HK-2 (cell line): ENCODE data around the gene HEPACAM.

Source experiments
- DNase-seq: peaks from one replicate; pipeline ENCODE4 v3.0.0-alpha.2; 2018; ENCODE audit not compliant: unreplicated experiment

HEPACAM gene

GRCh38 chr11:124943254-124943616, 7.4 kb upstream of the HEPACAM start:
- DNase-seq = no peak

GRCh38 chr11:124942466-124943253, 6.8 kb upstream of the HEPACAM start:
- DNase-seq = no peak

- no peak for DNase-seq
These were observed 5.9 kb upstream of the HEPACAM start for GRCh38 chr11:124941703-124942102.

DNA sequence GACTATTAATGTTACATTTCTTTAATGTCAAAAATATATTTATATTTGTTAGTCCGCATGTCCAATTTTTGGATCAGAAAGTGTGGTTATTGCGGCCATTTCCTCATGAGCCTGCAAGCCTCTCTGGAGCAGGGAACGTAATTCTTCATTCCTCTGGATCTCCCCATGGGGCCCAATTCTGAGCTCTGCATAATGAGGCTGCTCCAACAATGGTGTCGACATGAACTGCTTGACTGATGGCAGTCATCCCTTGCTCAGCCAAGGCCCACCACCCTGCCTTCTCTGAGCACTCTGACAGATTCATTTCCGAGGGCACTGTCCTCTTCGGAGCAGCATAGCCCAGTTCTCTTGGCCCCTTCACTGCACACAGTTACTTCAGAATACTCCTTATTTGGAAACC, 3.1 kb upstream of the HEPACAM start:
- no peak for DNase-seq

GRCh38 chr11:124938206-124938765, 2.4 kb upstream of the HEPACAM start:
- no peak for DNase-seq

DNA sequence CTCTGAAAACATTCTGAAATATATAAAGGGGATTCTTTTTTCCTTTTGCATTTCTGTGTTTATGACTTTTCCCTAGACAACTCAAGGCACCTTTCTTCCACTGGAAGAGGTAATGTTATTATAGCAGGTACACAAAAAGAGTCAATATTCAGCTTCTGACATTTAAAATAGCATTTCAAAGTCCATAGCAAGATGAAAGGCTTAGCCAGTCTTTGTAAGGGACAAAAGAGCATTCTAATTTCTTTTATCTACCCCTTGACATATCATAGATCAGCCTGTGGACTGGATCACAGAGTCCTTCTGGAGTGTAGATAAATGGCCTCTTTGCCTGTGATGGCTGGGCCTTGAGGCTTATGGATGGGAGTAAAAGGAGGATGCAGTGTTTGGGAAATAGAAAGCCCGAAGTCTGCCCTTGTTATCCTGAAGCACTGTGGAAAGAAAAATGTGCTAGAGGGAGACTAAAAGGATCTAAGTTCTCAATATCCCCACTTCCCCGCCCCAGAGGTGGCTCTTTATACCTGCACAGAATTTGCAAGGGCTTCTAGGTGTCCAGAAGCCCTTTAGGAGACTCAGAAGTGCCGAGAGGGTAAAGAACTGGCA, 1.6 kb upstream of the HEPACAM start:
- no peak for DNase-seq

DNA sequence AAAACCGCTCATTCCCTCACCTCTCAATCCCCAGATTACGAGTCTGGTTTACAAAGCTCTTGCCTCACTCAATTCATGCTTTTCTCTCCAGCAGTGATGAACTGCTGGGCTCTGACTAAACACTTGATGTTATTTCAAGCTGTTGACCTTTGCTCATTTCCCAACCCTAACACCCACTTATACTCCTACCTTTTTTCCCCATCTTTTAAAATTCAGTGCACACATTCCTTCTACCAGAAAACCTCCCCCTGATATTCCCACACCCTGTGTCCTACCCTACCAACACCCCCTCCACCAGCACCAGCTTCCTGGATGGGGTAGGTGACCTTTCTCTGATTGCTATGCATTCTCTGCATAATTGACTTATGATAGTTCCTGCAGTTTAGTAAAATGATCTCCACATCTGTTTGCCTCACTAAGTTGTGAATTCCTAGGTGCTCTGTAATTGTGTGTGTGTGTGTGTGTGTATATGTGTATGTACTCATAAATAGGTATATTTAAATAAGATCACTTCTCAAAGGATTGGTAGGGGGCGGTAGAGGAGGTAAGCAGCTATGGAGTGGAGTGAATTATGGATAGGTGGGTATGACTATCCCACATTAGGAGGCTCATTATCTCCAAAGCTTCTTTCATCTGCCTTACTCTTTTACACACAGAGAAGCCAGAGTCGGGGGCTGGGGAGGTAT, 842 bp downstream of the HEPACAM start:
- no peak for DNase-seq

- no peak for DNase-seq
These were observed 5.0 kb downstream of the HEPACAM start for GRCh38 chr11:124930799-124931198.

DNA sequence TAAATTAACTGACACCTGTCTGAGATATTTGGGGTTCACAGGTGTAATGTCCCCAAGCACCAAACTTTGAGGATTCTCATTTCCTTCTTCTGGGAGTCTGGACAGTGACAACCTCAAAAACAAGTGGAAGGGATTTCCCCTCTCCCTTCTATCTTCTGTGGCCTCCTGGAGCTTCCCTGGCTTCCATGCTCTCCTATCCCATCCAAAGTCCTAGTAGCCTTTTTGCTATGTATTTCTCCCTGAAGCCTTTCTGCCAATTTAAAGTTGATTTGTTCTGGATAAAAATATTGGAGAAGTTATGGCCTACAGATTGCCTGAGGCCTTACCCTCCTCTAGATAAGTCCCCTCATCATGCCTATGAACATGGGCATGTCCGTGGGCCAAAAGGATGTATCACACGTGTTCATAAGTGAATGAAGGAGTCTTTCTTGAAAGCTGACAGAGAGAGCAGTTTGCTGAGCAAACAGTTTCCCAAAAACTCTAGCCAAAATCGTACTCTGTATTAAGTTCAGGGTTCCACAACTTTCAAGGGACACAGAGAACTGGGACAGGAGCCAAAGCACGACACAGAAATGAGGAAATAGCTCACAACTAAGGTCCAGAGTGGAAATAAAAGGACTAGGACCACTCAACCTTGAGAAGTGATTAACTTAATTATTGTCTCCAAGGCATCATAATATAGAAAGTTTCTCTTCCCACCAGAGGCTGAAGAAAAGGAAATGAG, 6.7 kb downstream of the HEPACAM start:
- no peak for DNase-seq

DNA sequence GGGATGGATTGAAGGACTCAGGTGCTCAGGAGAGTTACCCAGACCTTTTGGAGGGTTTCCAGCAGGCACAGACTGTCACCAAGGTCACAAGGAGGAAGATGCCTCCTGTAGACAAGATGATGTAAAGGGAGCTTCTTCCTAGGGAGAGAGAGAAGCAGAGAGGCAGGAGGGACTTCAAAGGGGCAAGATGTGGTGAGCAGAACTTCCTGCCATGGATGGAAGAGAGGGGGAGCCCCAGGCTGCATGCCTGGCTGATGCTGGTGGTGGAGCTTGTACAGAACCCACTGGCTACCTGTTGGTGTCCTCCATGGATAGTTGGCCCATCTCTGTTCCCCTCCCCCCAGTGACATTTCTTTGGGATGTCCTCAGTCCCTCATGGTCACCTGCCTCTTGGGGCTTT, 12.6 kb downstream of the HEPACAM start:
- no peak for DNase-seq

DNA sequence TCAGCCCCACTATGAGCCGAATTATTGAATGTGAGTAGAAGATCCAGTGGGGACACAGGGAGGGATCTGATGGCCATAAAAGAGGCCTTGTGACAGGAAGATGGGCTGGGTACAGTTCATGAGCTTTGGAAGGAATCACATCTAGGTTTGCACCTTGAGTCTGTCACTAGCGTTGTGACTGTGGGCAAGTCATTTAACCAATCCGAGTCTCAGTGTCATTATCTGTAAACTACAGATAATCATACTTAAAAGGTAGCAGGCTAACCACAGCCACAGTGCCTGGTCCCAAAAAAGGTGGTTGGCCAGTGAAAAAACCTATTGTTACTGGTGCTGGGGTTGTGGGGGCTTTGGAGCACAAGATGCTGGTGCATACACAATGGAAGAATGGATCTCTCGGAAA, 13.0 kb downstream of the HEPACAM start:
- no peak for DNase-seq

GRCh38 chr11:124920870-124921609, 14.8 kb downstream of the HEPACAM start:
- peak; percentile 88 for DNase-seq

GRCh38 chr11:124920356-124920755, 15.5 kb downstream of the HEPACAM start:
- no peak for DNase-seq

DNA sequence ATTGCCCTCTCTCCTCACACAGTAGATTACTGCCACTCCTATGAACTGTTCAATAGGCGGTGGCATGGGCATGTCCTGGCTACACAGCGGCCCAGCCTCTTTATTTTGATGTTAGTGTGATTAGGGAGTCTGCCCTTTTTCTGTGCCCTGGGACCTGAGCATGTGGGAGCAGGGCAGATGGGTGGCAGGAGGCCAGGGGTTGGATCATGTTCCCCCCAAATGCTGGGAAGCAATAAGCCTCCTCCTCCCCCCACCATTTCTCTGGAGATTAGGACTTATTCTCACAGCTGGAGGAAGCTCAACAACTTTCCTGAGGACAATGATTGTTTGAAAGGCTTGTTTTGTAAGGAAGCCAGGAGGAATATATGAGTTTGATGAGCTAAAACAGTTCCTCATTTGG, 15.9 kb downstream of the HEPACAM start:
- no peak for DNase-seq

DNA sequence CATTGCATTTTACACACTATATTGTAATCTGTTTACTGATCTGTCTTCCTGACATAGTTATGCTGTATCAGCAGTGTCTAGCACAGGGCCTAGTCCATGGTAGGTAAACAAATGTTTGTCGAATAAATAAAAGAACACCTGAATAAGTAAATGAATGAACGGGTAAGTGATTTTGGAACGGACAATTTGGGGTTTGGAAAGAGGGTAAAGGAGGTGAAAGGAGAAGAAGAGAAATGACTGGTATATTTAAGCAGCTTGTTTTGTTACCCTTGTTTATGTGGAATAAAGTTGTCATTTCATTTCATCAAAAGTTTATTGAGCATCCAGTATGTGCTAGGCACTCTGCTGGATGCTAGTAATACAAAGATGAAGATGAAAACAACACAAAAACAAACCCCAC, 16.9 kb downstream of the HEPACAM start, which contains the start of gene HEPN1:
HEPN1 (plus strand) TSS at position 301 of the 400 bp plus-strand sequence.
- DNase-seq = no peak

DNA sequence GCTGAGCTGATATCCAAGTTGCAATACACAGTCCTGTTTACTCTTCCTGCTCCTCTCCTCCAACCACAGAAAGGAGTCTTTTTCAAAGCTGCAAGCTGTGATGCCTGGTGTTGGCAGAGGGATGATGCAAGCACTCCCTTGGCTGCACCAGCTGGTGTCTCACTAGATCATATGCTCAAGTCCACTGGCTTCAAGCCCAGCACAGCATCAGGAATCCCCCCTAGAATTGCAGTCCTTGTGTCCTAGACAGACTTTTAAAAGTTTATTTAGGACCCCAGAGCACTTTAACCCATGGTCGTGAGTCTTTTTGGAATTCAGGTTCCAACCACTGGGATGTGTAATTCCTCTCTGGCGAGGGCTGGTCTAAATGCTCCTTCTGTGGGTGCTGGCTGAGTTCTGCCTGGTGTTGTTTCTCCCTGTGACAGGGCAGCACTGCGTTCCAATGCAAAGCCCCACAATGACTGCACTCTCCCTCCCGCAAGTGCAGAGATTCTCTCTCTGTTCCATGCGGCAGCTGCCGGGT, 18.7 kb downstream of the HEPACAM start:
- DNase-seq = no peak

DNA sequence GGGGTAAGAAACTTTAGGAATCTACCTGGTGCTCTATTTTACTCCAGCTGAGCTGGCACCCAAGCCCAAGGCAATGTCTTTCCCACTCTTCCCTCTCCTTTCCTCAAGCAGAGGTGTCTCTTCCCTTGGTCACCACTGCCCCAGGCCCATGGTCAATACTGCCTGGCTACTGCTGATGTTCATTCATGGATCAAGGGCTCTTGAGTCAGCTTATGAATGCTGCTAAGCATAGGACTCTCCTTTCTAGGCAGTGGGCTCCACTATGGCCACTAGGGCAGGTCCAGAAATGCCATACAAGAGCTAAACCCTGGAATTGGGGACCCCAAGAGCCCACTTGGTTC, 19.5 kb downstream of the HEPACAM start:
- no peak for DNase-seq

DNA sequence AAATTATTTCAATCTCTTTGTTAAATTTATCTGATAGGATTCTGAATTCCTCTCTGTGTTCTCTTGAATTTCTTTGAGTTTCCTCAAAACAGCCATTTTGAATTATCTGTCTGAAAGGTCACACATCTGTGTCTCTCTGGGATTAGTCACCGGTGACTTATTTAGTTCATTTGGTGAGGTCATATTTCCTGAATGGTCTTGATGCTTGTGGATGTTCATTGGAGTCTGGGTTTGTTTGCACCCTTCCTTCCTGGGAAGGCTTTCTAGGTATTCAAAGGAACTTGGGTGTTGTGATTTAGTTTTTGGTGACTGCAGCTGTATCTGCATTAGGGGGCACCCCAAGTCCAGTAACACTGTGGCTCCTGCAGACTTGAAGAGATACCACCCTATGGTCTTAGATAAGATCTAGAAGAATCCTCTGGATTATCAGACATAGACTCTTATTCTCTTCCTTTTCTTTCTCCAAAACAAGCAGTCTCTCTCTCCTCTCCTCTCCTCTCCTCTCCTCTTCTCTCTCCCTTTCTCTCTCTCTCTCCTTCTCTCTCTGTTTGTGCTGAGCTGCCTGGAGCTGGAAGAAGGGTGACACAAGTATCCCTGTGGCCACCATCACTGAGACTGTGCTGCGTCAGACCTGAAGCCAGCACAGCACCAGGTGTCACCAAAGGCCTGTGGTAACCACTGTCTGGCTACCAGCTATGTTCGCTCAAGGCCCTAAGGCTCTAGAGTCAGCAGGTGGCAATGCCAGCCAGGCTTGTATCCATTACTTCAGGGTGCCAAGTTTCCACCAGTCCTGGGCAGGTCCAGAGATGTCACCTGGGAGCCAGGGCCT, 20.1 kb downstream of the HEPACAM start:
- no peak for DNase-seq

GRCh38 chr11:124902616-124903015, 33.2 kb downstream of the HEPACAM start:
- DNase-seq = no peak

DNA sequence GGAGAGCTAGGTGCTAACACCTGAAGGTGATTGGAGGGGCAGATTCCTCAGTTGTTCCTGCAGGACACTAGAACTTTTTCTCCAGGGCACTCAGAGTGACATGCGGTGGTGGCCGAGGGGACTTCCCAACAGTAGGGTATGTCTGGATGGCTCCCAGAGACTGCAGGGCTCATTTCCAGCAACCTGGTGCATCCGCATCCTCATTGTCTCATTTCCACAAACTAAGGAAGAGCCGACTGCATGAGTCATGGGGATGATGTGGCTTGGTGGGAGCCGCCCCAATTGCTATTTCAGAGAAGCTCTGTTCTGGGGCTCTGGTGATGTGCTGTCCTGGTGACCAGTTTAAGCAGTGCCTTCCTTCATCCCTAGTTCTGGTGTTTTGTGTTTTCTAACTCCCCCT, 35.4 kb downstream of the HEPACAM start:
- peak; percentile 63 for DNase-seq
